ENCODE data around the gene ZNF296. TPM values are rescaled to one million over a fixed set of nuclear protein-coding genes. Genes with fewer than 3 reads are reported as not detected.

Gene ZNF296
- total and polyA plus RNA-seq, 2 of the 13 experiments (the other 11 are each of a cell fraction or from before 2014, with no cell fraction given), result 0.26 to 0.62 TPM

GRCh38 chr19:45110851-45111266 lies 34.6 kb upstream of the ZNF296 start:
- DNase-seq (ENCODE audit: low spot score) (no peak), ATAC-seq (no peak), FAIRE-seq (no peak)
- Histone ChIP-seq H3K27me3 (ENCODE audit: control insufficient read depth in 1 of 2, insufficient read depth in 2 of 2, low read length in 2 of 2) (no peaks in the 10 kb centered on the region), H3K4me1 (ENCODE audit: insufficient read depth, low read length) (peaks cover 26% of the 10 kb centered on the region), H3K27ac (ENCODE audit: extremely low read length, insufficient read depth, low read length) (no peak overlapping the region), H3K36me3 (replicated peaks in 1 of 2; ENCODE audit: control insufficient read depth in 1 of 2, insufficient read depth in 2 of 2, low read length in 2 of 2) (peaks cover 0 to 11% of the 10 kb centered on the region in 2 experiments; a peak in 1 of 5 replicates), H3K4me2 (ENCODE audit: low read depth, low read length) (no peak overlapping the region), H3K79me2 (ENCODE audit: insufficient read depth, low read length) (peaks cover 88% of the 10 kb centered on the region), H4K20me1 (ENCODE audit: insufficient read depth, low read length) (peaks cover 16% of the 10 kb centered on the region), H3K9ac (ENCODE audit: insufficient read depth, low read depth, low read length) (no peak overlapping the region), H2AFZ (ENCODE audit: low read length) (no peak overlapping the region), H3K9me3 (ENCODE audit: low read length) (no peaks in the 10 kb centered on the region), H3K4me3 (replicated peaks in 1 of 3; ENCODE audit: insufficient read depth in 1 of 3, low read depth in 2 of 3, low read length in 3 of 3) (no peak overlapping the region)
- CTCF ChIA-PET (ENCODE audit: low intra/inter-chr PET ratio, low total read pairs), result no interaction called here
- POLR2A ChIA-PET, result no interaction called here
- TF ChIP-seq LCORL (IDR thresholded peaks at IDR 0.05), result no peak
- no peak for TF ChIP-seq LCORL (CRISPR knock-in tag; IDR thresholded peaks at IDR 0.05)
- no peak for TF ChIP-seq ZSCAN29 (CRISPR knock-in tag; conservative IDR thresholded peaks at IDR 0.05)
- TF ChIP-seq ZNF839 (CRISPR knock-in tag; IDR thresholded peaks at IDR 0.05; ENCODE audit: borderline replicate concordance), result no peak
- TF ChIP-seq ZNF605 (CRISPR knock-in tag; IDR thresholded peaks at IDR 0.05), result no peak
- no peak for TF ChIP-seq HNRNPH1 (optimal IDR thresholded peaks at IDR 0.05; ENCODE audit: low read depth, low read length)
- no peak for TF ChIP-seq U2AF2 (IDR thresholded peaks at IDR 0.05; ENCODE audit: low read depth, low read length)
- no peak for TF ChIP-seq ZNF567 (CRISPR knock-in tag; IDR thresholded peaks at IDR 0.05; ENCODE audit: borderline replicate concordance)
- no peak for TF ChIP-seq ZNF563 (CRISPR knock-in tag; IDR thresholded peaks at IDR 0.05)
- no peak for TF ChIP-seq EZH2 (conservative IDR thresholded peaks at IDR 0.05; ENCODE audit: low read depth, low read length)
- no peak for TF ChIP-seq MTA3 (CRISPR knock-in tag; IDR thresholded peaks at IDR 0.05)
- TF ChIP-seq RXRB (CRISPR knock-in tag; IDR thresholded peaks at IDR 0.05; ENCODE audit: borderline replicate concordance), result no peak
- TF ChIP-seq CREB1 (IDR thresholded peaks at IDR 0.05), result no peak
- TF ChIP-seq CREB1 (CRISPR knock-in tag; IDR thresholded peaks at IDR 0.05), result no peak
- no peak for TF ChIP-seq STAT6 (CRISPR knock-in tag; IDR thresholded peaks at IDR 0.05; ENCODE audit: borderline replicate concordance)
- in situ Hi-C loops (cut with HindIII; ENCODE audit: extremely low pct_ligation_motif_present, low pct_unique_long_range_greater_than_20kb) (no loop called here), intact Hi-C loops (cut with micrococcal nuclease; ENCODE audit: unreplicated experiment) (no loop called here)
- BruUV-seq (replicated peaks), result no TSS peak
- 100% methylated on average over 1 of the region's 5 CpGs for WGBS (ENCODE audit: low lambda C conversion rate)
